GM19025 (cell line): Measurements from ENCODE around the gene KLF3.
"Not testable (repeated sequence)": the region's sequence is repeated elsewhere in the genome, so short reads cannot be mapped to it uniquely, and the experiment has no call there.

Experiments
- ATAC-seq: cut with Tn5 transposase; IDR thresholded peaks from one replicate; pipeline ENCODE4 v1.9.1; 2021; ENCODE audit warnings: mild to moderate bottlenecking, low read depth, moderate library complexity; ENCODE audit not compliant: unreplicated experiment

KLF3 gene

DNA sequence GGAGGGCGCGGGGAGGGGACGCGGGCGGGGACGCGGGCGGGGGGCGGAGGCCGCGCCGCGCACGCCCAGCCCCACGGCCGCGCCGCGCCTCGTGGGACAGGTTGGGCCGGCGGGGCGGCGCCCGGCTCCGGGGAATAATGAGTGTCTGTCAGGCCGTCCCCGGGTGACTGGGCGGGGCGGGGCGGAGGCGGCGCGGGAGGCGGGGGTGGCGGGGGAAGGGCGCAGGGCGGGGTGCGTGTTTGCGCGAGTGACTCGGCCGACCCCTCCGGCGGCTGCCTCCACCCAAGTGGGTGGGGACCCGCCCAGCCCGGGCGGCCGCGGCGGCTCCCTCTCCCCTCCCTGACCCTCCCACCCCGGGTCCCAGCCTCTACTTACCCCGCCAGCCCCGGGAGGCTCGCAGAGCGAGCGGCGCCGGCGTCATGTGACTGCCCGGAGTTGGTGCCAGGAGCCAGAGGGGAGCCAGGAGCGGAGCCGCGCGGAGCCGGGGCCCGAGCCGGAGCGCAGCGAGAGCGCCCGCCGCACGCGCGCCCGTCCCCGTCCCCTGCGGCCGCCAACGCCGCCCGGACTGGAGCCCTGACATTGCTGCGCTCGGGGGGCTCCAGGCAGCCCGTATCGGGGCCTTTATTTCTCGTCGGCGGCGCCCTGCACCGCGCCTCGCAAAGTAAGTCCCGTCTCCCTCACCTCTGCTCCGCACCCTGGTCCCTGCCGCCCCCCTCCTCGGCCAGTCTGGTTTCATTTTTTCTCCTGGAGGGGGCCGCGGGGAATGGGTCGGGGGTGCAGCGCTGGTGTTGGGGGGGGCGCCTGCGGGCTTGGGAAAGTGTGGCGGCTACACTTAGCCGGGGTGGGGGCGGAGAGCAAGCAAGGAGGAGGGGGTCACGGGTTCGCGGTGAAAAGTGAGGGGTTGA, at the start of gene KLF3:
Gene KLF3 (plus strand): TSS at position 399 of the 905 bp plus-strand sequence. CDS start 16,427 bp downstream, outside the sequence.
- ATAC-seq, result peak; percentile 82

DNA sequence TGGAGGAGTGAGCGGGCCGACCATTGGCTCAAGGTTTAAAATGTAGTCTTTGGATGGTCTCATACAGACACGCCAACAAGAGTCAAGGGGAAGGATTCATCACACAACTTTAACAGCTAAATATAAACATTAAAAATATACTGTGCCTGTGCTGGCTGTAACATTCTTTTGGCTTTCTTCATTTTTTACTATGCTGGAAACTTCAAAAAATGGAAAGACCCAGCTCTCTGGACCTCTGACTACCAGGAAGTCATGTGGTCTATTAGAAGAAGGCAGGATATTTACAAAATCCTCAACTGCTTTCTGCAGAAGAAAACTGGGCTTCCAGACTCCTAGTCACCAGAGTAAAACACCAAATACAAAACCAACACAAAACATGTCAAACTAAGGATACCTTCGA, 49.8 kb upstream of the KLF3 start:
- no peak for ATAC-seq

DNA sequence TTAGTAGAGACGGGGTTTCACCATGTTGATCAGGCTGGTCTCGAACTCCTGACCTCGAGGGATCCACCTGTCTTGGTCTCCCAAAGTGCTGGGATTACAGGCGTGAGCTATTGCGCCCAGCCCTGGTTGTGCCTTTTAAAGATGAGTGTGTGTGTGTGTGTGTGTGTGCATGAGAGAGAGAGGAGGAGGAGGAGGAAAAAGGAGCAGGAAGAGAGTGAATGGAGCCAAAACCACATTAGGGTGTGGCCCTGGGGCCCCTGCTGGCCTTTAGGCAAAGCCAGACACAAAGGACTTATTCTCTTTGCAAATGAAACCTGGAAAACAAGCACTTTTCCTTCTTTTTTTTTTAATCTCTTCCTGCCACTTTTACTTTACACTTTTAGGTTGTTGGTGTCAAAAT, 48.2 kb upstream of the KLF3 start:
- ATAC-seq, result no peak

DNA sequence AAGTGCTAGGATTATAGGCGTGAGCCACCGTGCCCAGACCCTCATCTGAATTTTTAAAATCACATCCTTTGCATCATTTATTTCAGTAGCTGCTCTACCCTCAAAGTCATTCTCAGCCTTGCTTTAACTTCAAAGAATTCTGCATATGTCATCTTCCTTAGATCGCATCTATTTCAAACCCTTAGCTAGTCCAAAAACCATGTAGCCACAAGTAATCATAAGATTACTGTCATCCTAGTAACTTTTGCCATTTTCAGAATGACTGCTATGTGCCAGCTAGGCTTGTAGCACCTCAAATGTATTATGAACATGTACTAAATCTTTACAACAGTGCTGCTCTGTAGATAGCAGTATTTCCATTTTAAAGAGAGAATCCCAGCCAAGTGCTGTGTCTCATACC, 45.5 kb upstream of the KLF3 start:
- no peak for ATAC-seq

DNA sequence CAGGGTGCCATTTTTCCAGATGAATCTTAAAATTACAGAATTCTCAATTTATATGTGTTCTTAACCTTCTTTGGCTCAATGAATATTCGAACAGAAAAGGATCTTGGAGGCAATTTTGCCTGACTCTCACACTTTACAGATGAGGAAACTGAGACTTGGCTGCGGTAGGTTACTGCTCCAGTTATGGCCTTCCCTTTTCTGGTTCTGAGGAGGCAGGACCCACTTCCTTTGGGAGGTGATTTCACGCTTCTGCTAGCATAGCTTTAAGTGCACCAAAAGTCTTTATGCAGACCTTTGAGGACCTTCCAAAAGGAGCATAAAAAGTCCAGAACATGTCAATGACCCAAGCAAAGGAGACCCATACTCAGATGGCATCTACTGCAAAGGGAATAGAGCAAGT, 44.7 kb upstream of the KLF3 start:
- ATAC-seq, result no peak

DNA sequence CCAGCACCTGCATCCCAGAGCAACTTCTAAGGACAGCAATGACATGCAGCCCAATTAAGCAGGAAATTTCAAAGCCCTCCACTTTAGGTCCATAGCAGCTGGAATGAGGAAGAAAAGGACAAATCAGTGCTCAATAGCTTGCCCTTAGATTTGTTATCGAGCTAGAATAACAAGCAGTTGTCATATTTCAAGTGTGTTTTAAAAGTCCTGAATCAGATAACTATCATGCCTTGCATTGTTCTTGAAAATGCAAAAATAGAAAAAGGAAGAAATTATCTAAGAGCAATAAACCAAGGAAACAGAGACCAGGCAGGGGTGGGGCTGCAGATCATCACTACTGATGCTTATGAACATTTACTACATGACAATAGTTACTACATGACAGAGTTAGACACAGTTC, 43.9 kb upstream of the KLF3 start:
- no peak for ATAC-seq

DNA sequence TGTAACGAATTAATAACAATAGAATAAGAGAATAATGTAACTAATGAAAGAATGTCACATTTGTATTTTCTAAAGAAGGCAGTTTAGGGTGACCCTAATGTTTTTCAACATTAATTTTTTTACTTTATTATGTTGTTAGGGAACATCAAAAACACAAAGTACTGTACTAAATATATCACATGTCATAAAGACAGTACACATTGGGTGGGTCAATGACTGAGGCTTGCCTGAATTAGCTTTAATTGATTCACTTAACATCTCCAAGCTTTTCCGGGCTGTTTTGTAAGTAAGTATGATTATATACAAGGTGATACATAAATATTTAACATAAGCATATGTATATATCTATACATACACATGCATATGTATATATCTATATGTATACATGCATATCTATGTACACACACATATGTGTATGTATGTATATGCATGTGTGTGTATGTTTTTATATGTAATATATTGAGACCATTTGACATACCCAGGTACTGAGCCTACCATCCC, 43.4 kb upstream of the KLF3 start:
- no peak for ATAC-seq

DNA sequence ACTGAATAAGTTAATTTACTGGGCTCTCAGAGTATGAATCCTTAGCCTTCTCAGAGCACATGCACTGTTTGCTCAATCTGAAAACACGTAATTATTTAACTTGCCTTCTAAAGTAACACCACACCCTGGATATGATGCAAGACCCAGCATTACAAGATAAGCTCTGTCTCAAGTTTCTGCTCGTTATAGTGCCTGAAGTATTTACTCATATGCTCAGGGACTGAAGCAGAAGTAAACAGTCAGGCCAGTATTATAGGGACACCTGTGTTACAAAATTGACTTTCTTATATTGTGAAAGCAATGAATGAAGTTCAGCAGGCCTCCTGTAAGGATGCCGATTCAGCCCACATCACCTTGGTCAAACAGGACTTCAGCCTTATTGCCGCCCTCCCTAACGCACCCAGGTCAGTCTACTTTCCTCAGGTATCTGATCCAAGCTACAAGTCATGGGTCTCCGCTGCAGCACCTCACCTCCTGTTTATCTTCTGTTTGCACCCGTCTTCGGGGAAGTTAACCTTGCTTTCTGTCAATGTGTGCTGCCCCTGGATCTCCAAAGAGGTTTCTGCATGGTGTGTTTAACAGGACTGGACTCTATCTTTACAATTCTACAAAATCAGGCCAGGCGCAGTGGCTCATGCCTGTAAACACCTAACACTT, 42.8 kb upstream of the KLF3 start:
- ATAC-seq, result no peak

DNA sequence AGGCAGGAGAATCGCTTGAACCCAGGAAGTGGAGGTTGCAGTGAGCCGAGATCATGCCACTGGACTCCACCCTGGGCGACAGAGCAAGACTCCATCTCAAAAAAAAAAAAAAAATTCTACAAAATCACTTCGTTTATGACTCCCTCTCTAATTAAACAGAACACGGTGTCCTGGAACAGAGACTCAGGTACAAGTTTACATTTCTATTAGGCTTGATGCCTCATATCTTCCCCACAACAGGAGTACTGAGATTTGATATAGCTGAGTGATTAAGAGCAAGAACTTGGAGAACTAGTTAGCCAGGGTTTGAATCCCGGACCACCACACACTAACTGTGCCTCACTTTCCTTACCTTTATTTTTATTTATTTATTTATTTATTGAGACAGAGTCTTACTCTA, 42.2 kb upstream of the KLF3 start:
- no peak for ATAC-seq

DNA sequence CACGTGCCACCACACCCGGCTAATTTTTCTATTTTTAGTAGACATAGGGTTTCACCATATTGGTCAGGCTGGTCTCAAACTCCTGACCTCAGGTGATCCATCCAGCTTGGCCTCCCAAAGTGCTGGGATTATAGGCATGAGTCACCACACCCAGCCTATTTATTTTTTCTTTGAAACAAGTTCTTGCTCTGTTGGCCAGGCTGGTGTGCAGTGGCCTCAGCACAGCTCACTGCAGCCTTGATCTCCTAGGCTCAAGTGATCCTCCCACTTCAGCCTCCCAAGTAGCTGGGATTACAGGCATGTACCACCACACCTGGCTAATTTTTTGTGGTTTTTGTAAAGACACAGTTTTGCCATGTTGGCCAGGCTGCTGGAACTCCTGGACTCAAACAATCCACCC, 41.7 kb upstream of the KLF3 start:
- not testable (repeated sequence) for ATAC-seq

DNA sequence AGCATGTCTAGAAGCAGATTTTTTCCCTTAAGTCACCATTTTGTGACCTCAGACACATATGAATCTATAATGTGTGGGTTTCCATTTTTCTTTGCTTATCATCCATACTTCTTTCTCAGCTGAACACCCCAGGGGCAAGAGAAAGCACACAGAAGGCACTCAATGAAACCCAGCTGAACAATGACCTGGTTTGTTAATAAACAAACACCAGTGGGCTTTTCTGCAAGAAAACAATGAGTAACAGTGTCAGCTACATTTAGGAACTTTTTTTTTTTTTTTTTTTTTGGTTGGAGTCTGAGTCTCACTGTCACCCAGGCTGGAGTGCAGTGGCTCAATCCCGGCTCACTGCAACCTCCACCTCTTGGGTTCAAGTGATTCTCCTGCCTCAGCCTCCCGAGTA, 40.7 kb upstream of the KLF3 start:
- ATAC-seq, result no peak

DNA sequence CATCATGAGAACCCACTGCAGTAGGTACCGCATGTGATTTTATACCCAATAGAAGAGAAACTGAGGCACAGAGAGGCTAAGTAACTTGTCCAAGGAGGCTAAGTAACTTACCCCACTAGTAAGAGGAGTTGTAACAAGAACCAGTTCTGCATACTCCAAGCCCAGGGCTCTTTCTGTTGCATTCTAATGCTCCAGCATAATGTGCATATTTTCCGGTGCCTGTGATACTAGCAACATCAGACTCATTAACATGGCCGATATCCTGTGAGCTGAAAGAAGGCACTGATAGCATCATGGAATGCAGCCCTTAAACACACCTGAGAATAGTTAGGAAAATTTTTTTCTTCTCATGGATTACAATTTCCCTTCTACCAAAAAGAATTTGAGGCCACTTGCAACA, 39.7 kb upstream of the KLF3 start:
- ATAC-seq, result no peak

DNA sequence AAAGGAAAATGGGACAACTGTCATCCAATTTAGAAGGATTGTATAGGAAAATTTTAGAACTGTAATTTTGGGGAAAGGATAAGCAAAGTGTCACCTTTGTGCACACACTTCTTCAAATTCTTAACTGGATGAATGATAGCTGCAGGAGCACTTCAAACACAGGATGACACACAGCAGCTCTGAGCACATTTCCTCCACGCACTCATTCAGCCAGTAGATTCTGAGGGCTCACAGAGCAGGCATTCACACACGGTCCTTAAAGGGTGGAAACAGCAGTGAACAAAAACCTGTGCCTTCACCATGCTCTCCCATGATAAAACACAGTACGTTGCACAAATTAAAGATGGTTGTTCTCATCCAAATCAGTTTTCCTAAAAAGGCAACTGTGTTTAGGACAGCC, 38.5 kb upstream of the KLF3 start:
- no peak for ATAC-seq

DNA sequence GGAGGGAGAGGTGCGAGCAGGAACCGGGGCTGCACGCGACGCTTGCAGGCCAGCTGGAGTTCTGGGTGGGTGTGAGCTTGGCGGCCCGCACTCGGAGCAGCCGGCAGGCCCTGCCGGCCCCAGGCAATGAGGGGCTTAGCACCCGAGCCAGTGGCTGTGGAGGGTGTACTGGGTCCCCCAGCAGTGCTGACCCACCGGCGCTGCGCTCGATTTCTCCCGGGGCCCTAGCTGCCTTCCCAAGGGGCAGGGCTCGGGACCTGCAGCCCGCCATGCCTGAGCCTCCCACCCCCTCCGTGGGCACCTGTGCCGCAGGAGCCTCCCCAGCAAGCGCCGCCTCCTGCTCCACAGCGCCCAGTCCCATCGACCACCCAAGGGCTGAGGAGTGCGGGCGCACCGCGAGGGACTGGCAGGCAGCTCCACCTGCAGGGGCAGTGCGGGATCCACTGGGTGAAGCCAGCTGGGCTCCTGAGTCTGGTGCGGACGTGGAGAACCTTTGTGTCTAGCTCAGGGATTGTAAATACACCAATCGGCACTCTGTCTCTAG, 37.0 kb upstream of the KLF3 start:
- not testable (repeated sequence) for ATAC-seq

DNA sequence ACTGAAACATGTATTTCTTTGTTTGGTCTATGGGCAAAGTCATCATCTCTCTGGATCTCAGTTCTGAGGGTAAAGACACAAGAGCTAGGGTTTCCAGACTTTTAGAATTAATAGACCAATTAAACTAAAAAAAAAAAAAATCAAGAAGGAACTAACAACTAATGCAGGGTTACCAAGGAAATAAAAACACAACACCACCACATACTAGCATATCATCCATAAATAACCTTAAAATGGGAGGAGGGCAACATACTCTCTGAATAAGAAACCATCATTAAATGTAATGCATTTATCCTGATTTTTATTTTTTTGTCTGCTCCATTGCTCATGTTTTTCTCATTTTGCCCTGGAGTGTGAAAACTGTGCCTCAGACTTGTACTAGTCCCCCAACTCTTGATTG, 33.5 kb upstream of the KLF3 start:
- no peak for ATAC-seq

DNA sequence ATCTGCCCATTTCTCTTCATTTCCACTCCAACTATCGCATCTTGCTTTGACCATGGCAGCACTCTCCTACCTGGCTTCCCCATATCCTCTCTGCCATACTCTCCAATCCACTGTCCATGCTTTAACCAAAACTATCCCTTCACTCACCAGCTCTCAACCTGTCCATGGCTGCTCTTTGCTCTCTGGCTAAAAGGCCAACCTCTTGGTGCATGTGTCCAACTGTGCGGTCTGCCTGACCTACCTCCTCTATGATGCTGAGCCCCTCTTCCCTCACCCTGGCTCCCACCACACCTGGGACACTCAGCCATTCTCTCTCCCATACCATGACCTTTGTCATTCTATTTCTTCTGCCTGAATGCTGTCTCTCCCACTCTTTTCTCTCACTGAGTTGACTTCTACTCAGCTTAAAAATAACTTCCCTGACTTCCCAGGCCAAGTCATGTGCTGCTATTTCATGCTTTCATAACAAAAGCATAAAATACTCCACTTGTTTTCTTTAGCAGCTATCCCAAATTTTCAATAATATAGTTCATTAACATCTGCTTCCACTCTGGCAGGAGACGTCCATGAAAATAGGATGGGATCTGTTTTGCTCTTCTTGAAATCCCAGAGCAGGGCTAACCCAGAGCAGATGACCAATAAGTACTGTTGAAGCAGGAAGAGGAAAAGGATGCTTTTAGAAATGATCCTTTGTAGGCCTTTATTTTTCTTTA, 29.8 kb upstream of the KLF3 start:
- ATAC-seq, result no peak

DNA sequence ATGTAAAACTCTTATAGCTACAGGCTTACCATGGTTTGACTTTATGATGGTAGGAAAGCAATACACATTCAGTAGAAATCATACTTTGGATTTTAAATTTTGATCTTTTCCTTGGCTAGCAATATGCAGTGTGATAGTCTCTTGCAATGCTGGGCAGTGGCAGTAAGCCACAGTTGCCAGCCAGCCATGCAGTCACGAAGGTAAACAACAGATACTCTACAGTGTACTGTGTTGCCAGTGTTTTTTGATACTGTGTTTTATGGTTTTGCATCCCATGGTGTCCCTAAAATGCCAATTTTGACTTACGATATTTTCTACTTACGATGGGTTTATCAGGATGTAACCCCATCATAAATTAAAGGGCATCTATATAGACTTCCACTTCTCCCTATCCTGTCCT, 24.8 kb upstream of the KLF3 start:
- ATAC-seq, result no peak

DNA sequence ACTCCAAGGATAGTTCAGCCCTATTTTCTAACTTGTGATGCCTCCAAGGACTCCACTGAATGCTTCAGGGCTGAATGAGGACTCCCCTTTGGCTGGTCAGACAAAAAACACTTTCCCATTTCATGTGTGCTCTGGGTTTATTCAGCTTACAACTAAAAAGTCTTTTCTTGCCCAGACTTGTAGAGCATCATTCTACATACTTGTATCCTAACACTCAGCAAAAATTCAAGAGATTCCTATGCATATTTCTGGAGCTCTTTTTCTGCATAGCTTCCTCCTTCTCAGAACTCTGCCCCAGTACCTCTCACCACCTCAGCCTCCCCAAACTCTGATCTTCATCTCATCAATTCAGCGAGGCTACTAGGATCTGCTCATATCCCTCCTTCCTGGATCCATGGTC, 22.2 kb upstream of the KLF3 start:
- no peak for ATAC-seq

DNA sequence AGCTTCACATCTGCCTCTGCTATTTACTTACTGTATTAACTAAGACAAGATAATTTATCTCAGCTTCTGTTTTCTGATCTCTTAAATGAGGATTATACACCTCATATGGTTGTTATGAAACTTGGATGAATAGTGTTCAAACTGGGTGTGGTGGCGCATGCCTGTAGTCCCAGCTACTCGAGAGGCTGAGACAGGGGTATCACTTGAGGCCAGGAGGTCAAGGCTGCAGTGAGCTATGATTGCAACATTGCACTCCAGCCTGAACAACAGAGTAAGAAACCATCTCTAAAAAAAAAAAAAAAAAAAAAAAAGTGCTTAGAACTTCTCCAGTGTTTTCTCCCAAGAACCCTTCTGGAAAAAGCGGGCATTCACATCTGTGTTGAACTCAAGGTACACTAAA, 19.8 kb upstream of the KLF3 start:
- ATAC-seq, result no peak

DNA sequence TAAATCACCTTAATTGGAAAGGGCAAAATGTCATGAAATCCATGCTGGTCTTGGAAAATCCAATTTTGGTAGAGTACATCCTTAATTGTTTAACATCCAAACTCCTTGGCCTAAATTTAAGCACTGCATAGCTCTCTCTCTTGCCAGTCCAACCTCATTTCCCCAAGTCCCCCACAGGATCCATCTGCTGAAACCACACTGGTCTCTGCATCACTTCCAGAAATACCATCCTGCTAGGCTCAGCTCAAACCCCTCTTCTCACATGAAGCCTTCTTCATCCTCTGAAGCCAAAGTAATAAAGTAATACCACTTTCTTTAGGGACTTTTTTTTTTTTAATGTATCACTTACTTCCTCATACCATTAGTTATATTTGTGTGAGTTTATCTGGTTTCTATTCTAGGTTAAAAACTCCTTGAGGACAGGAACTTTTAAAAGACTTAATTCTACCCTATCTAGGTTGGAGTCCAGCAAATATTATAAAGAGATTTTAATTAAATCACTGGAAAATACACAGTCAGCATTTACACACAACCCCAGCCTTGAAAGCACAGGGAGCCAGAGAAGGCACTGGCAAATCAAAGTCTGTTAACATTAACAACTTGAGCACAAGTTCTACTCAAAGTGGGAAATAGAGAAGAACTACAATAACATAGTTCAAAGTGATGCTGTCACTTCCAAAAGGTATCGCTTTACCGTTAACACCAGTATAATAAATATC, 16.7 kb upstream of the KLF3 start:
- ATAC-seq, result no peak
